HG03520 (cell line): Measurements from ENCODE around the gene BCKDHA.

Experiments used
- ATAC-seq: cut with Tn5 transposase; IDR thresholded peaks from one replicate; pipeline ENCODE4 v1.9.1; 2021; ENCODE audit warnings: mild to moderate bottlenecking, moderate library complexity; ENCODE audit not compliant: unreplicated experiment

BCKDHA gene

DNA sequence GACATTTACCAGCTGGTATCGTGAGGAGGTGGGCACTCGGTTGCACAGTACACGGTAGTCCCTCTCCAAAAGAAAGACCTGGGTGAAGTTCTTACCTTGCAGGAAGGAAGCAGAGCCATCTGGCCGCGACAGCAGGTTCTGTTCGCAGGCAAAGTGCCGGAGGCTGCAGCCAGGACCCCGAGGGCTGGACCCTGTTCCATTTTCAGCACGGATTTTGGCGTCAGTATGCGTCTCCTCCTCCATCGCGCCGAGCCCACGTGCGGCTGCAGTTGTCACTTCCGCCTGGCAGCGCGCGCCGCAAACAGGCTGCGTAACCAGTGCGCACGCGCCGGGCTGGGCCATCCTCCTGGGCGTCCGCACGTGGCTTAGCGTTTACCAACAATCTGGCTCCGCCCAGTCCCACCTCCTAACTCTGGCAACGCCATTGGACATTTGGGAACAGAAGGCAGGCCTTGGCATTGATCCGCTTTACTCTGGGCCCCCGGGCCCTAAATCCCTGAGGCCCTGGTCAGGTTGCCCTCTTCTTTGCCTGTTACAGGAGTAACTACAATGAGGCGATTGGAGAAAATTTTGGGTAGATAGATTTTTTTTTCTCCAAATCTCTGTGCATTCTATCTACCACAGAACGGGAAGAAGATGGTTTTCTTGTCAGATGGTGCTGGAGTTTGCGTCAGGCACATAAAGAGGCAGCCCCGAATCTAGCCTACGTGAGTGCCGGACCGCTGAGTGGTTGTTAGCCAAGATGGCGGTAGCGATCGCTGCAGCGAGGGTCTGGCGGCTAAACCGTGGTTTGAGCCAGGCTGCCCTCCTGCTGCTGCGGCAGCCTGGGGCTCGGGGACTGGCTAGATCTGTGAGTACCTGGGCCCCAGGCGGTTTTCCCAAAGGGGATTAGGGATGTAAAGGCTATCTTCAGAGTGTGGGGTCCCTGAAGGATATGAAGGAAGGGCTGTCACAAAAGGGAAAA lies at the start of gene BCKDHA, which contains the start of gene EXOSC5:
Gene BCKDHA (plus strand): TSS at position 733 of the 964 bp plus-strand sequence. CDS start 10 bp downstream, at position 743.
Gene EXOSC5 (minus strand): TSS at position 274 of the 964 bp plus-strand sequence. CDS start 31 bp downstream, at position 243.
- peak; percentile 75 for ATAC-seq

DNA sequence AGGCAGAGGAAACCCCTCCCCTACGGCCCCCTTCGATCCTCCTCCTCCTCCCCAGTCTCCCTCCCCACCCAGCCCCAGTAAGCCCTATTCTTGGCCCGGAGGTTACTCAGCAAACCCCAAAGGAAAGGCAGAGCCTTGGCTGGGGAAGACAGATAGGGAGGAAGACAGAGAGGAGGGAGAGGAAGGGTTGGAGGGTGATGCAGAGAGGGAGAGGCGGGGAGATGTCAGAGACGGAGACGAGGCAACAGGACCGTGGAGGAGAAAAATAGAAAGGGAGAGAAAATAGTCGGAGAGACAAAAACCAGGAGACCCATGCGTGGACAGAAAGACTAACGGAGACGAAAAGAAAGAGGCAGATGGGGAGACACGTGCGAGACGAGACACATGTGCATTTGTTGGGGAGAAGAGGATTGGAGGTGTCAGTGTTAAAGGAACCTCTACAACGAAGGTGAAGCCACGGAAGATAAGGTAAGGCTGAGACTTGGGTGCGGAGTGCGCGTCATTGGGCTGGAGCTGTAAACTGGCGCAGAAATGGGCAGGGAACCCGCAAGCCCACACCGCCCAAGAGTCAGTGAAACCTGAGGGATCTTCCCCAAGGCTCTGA lies 46.8 kb upstream of the BCKDHA start:
- ATAC-seq = peak; percentile 0

DNA sequence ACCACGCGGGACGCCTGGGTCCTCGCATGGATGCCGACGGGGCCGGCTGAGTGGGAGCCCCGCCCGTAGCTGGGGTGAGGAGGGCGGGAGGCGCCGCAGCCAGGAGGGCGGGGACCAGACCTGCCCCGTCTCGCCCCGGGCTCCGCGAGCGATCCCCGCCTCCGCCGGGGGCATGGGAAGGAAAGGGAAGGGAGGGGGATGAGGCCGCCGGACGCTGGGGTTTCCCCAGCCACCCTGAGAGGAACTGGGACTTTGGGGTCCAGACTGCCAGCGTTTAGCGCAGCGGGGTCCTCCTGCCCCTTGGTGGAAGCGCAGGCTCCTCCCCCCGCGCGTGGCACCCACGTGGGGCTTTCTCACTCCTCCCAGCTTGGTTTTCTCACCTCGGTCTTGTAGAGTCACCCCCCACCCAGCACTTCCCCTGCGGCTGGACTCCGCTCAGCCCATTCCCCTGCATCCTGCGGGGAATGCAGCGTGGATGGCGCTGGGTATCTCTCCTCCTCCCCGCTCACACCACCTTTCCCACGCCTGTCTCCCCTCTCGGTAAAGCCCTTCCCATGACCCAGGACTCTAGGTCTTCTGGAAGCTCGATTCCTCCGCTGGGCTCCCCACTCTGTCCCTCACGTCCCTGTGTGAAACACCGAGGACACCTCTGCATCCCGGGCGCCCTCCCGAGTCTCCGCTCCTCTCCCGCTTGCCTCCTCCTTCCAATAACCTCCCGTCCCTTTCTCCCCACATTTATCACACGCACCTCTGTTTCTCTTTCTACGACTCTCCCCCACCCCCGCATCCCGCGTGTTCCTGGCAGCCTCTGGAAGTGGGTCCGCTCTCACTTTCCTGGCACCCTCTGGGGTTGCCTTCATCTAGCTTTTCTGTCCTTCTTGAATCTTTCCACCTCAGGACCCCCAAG lies 46.0 kb upstream of the BCKDHA start:
- peak; percentile 41 for ATAC-seq

DNA sequence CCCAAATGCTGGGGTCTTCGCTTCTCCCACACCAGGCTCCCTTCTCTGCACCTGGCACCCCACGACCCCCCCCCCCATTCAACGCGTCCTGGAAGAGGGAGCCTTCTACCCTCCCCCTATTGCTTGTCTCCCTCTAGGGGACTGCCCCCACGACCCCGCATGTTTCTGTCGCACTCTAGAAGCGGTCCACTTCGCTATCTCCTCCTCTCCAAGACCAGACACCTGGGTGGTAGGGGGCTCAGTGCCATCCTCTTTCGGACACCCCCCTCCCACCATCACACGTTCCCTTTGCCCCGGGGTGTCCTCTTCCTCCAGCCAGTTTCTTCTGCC lies 45.4 kb upstream of the BCKDHA start:
- ATAC-seq = no peak

DNA sequence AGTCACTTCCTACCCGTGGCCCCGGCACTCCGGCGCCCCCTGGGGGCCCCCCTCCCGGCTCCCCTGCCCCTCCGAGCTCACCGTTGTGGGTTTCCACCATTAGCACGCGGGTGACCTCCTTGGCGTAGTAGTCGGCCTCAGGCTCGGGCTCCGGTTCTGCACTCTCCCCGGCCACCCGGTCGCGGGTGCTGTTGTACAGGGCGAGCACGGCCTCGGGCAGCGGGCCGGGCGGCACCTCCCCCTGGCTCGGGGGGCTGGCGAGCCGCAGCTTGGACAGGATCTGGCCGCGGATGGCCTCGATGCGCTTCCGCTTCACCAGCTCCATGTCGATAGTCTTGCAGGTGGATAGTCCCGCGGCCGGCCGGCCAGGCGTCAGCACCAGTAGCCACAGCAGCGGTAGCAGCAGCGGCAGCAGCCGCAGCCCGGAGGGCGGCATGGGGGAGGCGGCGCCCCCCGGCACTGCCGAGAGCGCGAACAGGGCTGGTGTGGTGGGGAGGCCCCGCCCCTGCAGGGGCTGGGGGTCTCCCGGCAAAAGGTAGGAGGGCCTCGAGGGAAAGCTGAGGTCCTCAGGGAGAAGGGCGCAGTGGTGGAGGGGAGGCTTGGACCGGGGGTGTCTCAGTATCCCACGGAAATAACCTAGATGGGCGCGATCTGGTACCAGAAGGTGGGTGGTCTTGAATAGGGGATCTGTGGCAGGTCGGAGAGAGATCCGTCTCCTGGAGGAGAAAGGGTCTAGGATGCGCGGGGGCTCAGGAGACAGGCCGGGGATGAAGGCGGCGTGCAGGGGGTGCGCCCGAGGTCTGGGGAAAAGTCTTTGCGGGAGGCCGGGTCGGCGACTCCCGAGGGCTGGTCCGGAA lies 44.8 kb upstream of the BCKDHA start:
- ATAC-seq = no peak

DNA sequence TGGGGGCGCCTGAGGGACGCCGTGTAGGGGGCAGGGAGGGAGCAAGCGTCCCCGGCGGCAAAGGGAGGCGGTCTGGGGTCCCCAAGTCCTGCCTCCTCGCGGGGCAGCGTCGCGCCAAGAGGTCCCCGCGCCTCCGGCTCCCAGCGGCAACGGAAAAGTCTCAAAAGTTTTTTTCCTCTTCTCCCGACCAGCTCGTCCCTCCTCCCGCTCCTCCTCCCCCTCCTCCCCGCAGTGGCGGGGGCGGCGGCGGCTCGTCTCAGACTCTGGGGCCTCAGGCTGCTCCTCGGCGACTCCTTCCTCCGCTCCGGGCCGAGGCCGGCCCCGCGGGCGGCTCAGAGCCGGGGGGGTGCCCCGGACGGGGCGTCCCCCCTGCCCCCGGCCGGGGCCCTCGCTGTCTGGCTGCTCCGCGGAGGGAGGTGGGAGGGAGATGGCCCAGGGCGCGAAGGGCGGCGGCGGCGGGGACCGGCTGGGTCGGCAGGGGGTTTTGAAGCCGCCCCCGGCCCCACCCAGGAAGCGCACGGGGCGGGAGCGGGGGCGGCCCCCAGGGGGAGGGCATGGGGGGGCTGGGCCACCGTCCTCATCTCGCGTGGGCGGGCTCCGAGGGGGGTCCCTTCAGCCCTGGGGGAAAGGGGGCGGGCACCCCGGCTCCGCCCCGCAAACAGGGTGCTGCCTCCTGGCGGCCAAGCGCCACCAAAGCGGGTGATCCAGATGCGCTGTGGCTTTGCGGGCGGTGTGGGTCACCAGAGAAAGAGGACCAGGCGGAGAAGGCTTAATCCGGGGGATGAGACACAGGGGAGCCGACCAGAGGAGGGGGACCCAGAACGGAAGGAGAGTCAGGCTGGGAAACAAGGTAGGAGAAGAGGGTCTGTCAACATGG lies 43.9 kb upstream of the BCKDHA start, which contains the start of gene TGFB1:
Gene TGFB1 (minus strand): TSS at position 457 of the 877 bp plus-strand sequence. CDS start 878 bp downstream, outside the sequence.
- peak; percentile 34 for ATAC-seq

DNA sequence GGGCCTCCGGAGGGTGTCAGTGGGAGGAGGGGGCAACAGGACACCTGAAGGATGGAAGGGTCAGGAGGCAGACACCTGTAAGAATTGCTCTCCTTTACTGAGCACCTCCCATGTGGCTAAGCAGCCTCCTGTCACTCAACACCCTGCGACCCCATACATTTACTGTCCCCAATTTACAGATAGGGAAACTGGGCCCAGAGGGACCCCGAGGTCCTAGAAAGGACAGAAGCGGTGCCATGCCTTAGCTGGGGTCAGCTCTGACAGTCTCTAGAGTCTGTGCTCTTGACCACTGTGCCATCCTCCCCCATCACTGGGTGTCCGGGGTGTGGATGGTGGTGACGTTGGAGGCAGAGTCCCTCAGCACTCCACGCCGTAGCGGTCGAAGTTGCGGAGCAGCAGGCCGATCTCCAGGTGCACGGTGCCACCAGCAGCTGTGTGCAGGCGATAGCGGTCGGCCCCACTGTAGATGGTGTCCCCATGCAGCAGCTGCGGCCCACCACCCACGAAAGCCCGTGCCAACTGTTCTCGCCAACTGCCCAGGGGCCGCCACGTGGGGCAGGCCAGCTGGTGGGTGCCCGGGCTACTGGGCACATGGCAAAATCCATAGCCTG lies 43.2 kb upstream of the BCKDHA start:
- ATAC-seq = no peak

DNA sequence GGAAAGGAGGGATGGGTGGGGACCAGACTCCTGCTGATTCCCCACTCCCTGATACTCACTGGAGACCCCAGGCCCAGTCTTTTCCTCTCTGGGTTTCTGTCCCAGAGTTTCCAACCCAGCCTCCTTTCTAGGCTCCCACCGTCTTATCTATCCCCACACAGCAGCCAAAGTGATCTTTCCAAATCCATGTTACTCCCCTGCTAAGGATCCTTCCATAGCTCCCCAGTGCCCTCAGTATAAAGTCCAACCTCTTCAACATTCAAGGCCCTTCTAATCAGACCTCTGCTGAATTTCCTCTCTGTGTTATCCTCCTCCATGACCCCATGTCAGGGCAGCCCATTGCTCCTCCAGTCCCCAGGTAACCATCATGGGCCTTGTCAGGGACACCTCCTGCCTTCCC lies 42.6 kb upstream of the BCKDHA start:
- no peak for ATAC-seq

DNA sequence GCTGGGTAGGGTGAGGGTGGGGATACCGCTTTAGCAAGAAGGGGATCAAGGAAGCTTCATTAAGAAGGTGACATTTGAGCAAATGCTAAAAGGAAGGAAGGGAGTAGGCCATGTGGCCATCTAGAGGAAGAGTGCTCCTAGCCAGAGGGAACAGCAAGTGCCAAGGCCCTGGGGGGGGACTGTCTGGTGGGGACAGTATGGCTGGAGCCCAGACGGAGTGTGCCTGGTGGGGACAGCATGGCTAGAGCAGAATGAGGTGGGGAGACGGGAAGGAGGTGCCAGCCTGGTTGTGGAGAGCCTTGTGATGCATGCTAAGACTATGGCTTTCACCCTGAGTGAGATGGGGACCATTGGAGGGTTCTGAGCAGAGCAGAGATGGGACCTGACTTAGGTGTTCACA lies 41.8 kb upstream of the BCKDHA start:
- no peak for ATAC-seq

DNA sequence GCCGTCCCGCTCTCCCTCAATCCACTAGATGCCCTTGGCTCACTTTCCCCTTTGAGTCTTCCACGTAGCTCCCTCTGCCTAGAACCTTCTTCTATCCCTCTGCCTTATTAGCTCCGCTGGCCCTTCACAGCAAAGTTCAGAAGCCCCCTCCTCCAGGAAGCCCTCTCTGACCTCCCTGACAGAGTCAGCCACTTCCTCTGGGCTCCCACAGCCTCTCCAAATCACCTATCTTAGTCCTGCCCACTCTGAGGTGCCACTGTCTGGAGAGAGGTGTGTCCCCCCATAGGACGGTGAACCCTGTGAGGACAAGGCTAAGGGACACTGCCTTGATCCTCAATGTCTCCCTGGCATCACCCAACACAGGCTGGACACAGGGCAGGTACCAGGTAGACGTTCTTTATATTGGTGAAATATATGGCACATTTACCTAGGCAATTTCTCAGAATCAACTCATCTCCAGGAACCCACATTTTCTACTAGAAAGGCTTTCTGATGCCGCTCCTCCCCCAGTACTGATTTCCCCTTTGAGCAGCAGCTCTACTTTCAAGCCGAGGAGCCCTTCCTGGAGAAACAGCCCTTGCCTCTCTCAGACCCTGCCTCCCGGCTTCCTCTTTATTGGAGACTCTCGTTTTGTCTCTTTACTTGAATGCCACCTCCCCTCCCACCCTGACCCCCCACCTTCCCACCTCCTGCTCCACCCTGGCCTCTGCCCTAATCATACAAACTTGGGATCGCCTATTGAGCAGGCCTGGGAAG lies 40.5 kb upstream of the BCKDHA start:
- no peak for ATAC-seq

DNA sequence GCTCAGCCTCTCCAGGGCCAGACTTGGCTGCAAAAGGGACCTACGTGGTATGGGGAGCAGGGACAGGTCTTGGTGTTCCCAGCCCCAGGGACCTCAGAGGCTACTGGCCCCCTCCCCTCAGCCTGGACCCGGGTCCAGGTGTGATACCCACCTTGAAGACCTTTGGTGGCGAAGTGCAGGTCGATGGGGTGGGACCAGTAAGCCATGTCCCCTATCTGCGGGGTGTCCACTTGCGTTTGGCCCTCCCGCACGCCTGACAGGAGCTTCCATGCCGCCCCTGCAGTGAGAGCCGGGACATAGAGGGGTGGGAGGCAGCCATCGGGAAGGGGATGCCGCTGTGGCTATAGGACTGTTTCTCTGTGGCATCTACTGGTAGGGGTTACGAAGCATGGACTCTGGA lies 39.9 kb upstream of the BCKDHA start:
- no peak for ATAC-seq

DNA sequence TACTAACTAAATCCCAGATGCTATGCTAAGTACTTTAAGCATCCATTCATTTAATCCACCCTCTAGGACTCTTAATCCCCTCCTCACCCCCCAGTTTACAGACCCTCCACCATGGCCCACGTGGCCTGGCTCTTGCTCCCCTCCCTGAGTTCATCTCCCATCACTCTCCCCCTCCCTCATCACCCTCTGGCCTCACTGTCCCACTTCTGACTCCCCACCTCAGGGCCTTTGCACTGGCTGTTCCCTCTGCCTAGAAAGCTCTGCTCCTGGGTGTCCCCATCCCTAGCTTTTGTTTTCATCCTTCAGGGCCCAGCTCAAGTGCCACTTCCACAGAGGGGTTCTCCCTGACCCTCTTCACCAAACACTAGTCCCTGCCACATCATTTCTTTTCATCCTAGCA lies 37.9 kb upstream of the BCKDHA start:
- ATAC-seq = no peak

DNA sequence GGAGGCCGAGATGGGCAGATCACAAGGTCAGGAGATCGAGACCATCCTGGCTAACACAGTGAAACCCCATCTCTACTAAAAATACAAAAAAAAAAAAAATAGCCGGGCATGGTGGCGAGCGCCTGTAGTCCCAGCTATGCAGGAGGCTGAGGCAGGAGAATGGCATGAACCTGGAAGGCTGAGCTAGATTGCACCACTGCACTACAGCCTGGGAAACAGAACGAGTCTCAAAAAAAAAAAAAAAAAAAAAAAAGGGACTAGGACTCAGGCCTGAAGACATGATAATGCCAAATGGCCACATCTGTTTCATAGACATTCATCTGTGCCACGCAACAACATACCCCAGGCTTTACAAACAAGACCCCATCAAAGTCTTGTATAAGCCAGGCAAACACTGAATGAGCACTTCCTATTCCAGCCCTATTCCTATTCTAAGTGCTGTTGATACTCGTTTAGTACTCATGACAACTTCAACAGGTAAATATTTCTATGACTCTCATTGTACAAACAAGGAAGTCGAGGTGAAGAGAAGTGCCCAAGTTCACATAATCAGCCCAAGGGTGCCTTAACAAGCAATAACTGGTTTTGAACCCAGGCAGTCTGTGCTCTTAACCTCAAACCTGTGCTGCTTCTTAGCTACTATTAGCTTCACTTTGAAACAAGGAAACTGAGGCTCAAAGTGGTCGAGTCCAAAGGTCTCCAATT lies 35.3 kb upstream of the BCKDHA start:
- ATAC-seq = no peak

DNA sequence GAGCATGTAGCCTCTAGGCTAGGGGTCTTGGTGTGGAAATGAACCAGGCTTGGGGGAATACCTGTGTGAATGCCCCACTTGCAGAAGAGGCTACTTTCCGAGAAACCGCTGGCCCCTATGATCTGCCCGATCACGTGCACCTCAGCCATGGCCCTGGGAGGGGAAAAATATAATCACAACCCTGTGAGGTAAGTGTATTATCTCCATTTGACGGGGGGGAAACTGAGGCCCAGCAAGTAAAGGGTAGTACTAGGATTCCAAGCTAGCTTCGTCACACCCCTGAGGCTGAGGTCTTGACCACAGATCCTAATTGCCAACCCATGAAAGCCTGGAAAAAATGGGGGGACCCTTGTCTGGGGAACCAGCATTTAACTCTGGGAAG lies 34.3 kb upstream of the BCKDHA start:
- no peak for ATAC-seq

DNA sequence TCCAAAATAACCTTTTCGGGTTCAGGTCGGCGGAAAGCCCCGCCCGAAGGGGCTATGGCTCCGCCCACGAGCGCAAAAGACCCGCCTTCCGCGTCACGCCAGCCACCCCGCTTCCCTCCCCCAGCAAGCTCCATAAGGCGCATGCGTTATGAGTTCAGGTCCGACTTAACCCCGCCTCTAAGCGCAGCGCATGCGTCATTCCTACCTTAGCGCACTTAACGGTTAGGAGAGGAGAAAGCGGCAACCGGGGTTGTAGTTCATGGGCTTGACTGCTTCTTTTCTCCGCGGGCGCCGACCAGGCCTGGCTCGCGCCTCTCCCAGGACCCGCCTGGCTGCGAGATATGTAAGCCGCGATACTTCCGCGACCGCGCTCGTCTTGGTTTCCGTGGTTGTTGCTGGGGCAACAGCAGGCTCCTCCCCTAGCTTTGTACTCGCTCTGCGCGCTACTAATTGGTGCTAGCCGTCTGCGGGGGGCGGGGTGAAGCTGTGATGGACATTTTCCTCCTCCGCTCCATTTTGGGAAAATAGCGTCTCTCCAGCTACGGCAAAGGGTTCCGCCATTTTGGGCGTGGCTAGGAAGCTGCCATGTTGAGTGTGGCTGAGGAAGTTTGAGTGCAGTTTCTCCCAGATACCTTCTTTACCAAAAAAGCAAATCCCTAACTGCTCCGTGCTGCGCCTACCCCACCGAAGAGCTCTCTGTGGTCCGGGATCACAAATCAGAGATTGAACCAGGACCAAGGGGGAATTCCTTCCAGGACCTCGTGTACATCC lies 33.7 kb upstream of the BCKDHA start, which contains the start of gene B9D2:
Gene B9D2 (minus strand): TSS at position 397 of the 771 bp plus-strand sequence. CDS start 630 bp downstream, outside the sequence.
- ATAC-seq = peak; percentile 78
